ENCODE measurements around the gene KCNK4.
A peak's percentile ranks its signal among the peaks of the same experiment; 100 is the strongest.

Gene KCNK4

DNA sequence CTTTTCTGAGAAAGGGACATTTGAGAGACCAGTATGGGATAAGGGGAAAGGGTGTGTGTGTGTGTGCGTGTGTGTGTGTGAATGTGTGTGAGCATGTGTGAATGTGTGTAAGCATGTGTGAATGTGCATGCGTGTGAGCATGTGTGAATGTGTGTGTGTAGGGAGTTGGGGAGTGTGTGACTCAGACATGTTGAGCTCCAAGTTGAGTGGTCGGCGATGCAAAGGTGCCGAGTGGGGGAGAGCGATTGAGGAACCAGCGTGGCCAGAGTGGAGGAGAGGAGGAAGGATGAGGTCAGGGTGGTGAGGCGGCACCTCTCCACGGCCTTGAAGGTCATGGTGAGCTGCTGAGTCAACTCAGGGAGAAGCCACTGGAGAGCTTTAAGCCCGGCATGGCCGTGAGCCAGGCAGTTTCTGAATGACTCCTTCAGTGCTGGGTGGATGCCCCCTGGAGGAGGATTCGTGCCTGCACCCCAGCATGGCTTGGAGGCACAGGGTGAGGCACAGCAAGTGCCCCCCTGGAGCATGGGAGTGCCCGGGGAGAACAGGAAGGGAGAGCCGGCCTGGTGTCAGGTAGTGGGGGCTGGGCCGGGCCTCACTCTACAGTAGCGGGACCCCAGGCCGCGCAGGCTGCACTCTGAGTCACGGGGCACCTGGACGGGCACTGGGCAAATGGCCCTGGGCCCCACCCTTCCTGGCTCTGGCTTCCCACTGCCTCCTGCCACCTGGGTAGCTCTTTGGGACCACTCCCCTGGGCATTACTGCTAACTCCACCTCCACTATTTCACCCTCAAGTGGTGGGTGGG is 40.7 kb downstream of the KCNK4 start:
- DNase-seq, result peak; percentile 57 to 67

DNA sequence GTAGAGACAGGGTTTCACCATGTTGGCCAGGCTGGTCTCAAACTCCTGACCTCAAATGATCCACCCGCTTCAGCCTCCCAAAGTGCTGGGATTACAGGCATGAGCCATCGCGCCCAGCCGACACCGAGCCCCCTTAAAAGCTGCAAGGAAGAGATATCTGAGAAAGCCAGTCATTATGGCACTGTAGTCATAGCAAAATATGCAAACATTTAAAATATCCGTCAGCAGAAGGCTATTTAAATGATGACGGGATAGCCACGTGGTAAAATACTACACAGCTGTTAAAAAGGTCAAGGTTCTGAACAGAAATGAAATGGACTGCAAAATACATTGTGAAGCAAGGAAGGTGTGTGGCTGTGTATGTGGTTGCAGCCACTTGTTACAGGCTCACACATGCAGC is 42.5 kb downstream of the KCNK4 start:
- DNase-seq, result no peak

DNA sequence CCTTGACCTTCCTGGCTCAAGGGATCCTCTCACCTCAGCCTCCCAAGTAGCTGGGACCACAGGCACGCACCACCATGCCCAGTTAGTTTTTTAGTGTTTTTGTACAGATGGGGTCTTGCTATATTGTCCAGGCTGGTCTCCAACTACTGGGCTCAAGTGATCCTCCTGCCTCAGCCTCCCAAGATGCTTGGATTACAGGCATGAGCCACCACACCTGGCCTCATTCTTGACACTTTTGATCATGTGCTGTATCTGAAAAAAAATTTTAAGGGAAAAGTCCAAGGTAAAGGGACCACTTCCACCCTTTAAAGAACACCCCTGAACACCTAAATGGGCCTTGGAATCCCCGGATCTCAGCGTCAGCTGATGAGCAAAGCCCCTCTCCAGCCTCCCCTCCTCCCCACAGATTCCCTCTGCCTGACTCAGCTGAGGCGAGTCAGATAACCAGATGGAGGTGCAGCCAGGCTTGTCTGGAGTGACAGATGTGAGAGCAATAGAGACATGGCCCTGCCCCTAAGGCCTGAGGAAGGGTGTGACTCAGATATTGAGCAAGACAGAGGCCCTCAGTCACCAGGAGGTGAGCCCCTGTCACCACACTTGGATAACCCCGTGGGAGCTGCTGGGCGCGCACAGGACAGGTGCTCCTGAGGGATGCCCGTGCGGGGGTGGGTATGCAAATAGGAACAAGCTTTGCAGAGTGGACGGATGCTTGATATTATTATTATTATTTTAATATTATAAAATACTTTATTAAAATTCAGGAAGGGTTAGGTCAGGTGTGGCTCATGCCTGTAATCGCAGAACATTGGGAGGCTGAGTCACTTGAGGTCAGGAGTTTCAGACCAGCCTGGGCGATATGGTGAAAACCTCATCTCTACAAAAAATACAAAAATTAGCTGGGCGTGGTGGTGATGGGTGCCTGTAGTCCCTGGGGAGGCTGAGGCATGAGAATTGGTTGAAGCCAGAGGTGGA is 43.9 kb downstream of the KCNK4 start:
- DNase-seq, result peak; percentile 95 to 98

DNA sequence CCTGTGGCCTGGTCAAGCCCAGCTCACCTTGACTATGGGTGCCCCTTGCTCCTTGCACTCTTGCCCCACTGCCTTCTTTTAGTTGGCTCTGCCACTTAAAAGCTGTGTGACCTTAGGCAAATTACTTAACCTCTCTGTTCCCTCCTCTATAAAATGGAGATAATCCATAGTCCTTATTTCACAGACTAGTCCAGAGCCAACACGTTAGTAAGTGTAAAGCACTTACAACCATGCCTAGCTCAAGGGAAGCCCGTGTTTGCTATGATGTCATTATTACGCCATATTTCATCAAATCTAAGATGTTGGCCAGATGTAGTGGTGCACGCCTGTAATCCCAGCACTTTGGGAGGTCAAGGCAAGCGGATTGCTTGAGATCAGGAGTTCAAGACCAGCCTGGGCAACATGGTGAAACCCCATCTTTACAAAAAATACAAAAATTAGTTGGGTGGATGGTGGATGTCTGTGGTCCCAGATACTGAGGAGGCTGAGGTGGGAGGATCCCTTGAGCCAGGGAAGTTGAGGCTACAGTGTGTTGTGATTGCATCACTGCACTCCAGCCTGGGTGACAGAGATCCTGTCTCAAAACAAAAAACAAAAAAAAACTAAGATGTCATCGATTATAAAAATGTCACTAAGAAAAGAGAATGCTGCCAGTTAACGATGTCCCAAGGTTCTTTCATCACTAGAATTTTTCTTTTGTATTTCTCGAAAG is 46.6 kb downstream of the KCNK4 start:
- DNase-seq, result no peak

DNA sequence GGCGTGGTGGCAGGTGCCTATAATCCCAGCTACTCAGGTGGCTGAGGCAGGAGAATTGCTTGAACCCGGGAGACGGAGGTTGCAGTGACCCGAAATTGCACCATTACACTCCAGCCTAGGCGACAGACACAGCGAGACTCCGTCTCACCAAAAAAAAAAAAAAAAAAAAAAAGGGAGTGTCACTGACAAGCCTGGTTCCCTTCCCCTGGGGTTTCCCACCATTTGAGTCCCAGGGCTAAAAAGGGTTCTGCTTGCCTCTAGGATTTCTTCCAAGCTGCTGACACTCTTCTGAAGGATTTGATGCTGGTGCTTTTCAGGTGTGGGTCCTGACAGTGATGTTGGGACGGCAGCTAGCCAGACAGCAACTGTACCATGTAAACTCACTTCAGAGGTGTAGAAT is 47.6 kb downstream of the KCNK4 start:
- no peak for DNase-seq

DNA sequence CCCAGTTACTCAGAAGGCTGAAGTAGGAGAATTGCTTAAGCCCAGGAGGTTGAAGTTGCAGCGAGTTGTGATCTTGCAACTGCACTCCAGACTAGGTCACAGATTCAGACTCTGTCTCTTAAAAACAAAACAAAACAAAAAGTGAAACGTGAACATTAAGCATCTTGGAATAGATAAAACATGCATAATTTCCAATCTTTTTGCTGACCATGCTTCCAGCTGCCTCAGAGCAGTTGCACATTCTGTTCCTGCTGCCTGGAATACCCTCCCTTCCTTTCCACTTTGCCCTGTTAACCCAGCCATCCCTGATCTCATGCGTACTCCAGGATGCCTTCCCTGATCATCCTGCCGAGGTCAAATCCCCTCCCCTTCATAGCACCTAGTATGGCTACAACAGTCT is 48.2 kb downstream of the KCNK4 start:
- no peak for DNase-seq

DNA sequence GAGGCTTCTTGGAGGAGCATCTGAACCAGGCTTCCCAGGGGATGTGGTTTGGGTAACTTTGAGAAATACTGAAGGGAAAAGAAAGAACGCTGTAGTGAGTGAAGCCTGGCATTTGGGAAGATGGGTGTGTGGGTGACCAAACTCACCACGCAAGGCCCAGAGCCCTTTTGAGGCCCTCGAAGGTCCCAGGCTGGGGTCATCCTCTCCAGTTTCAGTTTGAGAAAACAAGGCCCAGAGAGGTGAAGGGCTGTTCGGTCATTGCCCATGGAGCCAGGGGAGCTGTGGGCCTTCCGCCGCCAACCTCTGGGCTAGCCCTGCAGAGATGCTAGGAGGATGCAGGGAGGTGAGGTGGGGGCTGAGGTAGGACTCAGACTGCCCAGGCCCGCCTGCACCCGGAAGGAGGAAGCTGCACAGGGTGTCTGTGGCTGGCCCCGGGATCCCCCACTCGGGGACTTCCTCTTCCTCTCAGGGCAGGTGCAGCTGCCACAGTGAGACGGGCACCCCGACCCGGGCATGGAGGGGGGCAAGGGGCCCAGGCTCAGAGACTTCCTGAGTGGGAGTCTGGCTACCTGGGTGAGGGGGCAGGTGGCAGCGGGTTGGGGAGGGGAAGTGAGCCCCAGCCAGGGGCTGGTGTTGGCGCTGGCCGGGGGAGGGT is 48.8 kb downstream of the KCNK4 start, which contains the start of gene CCDC88B:
Gene CCDC88B (plus strand): TSS at position 451 of the 655 bp plus-strand sequence. CDS start 63 bp downstream, at position 514.
- no peak for DNase-seq

DNA sequence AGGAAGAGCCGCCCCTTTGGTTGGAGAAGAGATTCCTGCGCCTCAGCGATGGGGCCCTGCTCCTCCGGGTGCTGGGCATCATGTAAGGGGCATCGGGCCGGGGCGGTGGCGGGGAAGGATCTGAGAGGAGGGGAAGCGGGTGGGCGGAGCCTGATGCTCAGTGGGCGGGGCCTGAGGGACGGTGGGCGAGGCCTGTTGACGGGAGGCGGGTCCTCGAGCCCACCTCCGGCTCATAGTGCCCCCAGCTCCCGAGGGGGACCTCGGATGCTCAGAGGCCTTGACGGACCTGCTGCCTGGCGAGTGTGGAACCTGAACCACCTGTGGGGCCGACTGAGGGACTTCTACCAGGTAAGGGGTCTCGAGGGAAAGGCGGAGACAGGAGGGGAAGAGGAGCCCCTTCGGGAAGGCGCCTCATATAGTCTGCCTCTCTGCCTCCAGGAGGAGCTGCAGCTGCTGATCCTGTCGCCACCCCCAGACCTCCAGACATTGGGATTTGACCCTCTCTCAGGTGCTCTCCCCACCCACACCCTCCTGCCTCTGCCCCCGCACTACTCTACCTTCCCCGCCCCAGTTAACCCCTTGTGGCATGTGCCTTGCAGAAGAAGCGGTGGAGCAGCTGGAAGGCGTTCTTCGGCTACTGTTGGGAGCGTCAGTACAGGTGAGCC is 49.7 kb downstream of the KCNK4 start:
- DNase-seq, result no peak

DNA sequence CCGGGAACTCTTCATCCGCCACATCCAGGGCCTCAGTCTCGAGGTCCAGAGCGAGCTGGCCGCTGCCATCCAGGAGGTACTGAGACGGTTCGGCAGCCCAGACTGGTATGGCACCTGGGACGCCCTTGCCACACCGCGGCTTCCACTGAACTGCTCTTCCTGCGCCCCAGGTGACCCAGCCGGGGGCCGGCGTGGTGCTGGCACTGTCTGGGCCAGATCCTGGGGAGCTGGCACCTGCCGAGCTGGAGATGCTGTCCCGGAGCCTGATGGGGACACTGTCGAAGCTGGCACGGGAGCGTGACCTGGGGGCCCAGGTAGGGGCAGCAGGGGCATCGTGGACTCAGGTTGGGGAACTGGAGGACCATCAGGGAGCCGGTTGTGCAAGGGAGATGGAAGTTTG is 50.3 kb downstream of the KCNK4 start:
- DNase-seq, result no peak

DNA sequence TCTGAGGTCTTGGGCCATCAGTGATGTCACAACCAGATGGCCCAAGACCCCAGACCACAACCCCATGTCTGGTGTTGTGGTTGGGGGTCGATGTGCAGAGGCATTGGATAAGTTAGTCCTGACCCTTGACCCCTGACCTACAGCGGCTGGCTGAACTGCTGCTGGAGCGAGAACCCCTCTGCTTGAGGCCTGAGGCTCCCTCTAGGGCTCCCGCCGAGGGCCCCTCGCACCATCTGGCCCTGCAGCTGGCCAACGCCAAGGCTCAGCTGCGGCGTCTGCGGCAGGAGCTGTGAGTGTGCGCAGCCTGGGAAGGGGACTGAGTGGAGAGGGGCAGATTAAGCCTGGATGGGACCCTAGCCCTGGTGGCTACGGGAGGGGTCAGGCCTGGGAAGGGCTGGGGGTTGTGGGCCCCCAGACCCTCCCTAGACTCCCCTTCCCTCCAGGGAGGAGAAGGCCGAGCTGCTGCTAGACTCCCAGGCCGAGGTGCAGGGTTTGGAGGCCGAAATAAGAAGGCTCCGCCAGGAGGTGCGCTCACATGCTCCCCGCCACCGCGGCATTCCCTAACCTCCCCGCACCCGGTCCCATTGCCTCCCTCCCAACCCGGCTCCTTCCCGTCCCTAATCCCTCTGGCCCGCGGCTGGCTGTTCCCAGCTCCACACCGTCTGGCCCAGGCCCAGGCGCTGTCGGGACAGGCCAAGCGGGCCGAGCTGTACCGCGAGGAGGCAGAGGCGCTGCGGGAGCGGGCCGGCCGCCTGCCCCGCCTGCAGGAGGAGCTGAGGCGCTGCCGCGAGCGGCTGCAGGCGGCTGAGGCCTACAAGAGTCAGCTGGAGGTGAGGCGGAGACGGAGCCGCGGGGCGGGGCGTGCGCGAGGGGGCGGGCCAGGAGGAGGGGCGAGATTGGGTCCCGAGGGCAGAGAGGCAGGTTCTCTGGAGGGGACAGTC is 51.0 kb downstream of the KCNK4 start:
- DNase-seq, result peak; percentile 84 to 92

DNA sequence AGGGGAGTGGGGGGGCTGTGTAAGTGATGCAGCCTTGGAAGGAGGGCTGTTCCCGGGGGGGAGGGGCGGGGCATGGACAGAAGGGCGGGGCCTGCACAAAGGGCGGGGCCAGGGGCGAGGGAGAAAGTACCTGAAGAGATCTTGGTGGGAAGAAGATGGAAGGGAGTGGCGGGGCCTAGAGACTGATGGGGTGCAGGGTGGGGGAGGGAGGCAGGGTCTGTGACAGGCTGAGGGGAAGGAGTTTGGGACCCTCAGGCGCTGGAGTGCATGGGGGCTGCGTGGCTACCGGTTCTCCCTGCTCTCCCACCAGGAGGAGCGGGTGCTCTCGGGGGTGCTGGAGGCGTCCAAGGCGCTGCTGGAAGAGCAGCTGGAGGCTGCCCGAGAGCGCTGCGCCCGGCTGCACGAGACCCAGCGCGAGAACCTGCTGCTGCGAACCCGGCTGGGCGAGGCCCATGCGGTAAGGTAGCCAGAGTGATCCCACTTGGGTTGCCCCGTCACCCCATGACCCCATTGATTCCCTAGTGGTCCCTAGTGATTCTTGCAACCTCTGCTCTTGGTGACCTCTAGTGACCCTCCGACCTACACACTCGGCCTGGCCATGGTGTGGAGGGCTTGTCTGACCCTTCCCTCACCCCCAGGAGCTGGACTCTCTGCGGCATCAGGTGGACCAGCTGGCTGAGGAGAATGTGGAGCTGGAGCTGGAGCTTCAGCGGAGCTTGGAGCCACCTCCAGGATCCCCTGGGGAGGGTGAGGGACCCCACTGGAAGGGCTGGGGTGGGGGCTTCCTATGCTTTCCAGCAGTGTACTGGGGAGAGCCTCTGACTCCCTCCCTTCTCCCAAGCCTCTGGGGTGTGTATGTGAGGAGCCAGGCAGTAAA is 52.0 kb downstream of the KCNK4 start:
- DNase-seq, result no peak

DNA sequence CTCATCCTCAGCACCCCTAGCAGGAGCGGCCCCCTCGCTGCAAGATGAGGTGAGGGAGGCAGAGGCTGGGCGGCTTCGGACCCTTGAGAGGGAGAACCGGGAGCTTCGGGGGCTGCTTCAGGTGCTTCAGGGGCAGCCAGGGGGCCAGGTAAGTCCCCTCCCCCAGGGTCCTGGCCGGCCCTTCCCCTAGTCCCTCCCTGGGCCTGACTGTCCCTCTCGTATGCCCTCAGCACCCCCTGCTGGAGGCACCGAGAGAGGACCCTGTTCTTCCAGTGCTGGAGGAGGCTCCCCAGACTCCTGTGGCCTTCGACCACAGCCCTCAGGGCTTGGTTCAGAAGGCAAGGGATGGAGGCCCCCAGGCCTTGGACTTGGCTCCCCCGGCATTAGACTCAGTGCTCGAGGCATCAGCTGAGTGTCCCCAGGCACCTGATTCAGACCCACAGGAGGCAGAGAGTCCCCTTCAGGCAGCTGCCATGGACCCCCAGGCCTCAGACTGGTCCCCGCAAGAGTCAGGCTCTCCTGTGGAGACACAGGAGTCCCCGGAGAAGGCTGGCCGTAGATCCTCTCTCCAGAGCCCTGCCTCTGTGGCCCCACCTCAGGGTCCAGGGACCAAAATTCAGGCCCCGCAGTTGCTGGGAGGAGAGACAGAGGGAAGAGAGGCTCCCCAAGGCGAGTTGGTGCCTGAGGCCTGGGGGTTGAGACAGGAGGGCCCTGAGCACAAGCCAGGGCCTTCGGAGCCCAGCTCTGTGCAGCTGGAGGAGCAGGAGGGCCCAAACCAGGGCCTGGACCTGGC is 52.9 kb downstream of the KCNK4 start:
- DNase-seq, result no peak

DNA sequence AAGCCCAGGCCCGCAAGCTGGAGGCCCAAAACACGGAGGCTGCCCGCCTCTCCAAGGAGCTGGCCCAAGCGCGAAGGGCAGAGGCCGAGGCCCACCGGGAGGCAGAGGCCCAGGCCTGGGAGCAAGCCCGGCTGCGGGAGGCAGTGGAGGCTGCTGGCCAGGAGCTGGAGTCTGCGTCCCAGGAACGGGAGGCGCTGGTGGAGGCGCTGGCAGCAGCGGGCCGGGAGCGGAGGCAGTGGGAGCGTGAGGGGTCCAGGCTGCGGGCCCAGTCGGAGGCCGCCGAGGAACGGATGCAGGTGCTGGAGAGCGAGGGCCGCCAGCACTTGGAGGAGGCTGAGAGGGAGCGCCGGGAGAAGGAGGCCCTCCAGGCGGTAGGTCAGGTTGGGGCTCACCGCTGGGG is 53.7 kb downstream of the KCNK4 start:
- DNase-seq, result no peak

DNA sequence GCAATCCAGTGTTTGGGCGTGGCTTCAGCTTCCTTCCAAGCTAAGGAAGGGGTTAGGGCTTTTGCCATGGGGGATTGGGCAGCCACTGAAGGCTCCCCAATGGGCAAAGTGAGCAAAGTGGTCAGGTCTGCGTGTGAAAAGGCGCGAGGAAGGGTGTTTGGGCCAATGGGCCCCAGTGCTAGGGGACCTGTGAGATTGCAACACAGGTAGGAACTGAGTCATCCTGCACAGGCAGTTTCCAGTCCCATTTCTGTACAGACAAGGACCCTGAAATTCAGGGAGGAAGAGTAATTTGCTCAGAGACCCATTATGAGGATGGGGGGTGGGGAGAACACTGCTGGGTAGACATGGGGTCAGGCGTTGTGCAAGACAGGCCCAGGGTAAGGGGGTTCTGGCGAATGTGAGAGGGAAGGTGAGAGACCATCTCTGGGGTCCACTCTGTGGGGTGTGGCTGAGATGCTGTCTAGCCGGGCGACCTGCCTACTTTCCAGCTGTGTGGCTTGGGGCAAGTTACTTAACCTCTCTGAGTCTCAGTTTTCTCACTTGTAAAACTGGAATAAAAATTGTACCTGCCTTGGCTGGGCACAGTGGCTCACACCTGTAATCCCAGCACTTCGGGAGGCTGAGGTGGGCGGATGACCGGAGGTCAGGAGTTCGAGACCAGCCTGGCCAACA is 56.2 kb downstream of the KCNK4 start:
- no peak for DNase-seq

DNA sequence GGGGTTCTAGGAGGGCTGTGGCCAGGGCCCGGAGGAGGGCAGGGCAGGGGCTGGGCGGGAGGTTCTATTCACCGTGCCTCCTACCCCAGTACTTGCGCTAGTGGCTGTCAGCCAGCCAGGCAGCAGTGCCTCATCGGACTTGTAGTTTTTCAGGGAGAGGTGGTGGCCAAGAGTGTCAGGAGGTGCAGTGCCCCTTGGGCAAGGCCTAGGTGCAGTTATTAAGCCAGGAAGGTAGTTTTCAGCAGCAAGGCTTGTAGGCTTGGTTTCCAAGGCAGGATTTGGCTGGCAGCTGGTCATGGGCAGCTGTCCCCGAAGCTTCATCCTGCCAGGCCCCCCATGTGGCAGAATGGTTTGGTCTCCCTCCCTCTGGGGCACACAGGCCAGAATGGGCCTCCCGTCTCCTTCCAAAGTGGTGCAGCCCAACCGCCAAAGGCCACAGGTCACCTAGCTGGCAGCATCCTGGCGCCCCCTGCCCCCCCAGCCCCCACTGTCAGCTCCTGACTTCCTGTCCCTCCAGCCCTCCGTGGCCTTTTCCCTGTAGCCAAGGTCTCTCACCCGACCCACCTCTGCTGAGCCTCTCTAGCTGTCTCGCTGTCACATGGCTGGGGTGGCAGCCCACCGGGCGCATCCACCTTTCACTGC is 57.4 kb downstream of the KCNK4 start:
- peak; percentile 77 to 80 for DNase-seq

DNA sequence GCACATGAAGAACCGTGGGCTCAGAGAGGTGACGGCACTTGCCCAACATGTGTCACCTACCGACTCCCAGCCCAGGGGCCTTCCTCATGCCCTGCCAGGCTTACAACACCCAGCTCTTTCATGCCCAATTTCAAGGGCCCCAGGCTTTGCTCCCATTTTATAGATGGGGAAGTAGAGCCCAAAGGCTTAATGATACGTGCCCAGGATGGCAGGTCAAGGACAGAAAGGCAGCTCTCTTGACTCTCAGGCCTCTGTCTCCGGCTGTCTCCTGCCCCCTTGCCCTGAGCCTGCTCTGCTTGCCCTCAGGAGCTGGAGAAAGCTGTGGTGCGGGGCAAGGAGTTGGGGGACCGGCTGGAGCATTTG is 57.9 kb downstream of the KCNK4 start:
- DNase-seq, result no peak

DNA sequence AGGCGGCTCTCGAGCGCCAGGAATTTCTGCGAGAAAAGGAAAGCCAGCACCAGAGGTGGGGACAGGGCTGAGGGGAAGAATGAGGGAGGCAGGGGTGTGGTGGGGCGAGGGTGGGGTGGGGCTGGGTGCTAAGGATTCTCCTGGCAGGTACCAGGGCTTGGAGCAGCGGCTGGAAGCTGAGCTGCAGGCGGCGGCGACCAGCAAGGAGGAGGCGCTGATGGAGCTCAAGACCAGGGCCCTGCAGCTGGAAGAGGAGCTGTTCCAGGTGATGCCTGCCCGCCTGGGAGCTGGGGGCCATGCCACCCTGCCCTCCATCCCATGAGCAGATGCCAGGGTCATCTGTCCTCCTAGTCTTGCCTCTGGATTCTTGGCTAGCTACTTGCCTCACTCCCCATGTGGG is 58.3 kb downstream of the KCNK4 start:
- DNase-seq, result no peak
